DOHH2 (cell line): ENCODE results near the gene SSC5D.

Source experiments
- EZH2phosphoT487 ChIP-seq: fragments of 200-600 bp; sonication (generic); IDR thresholded peaks from 2 replicates; pipeline ENCODE4 v1.6.1; 2017; ENCODE audit warnings: borderline replicate concordance, mild to moderate bottlenecking, antibody characterized with exemption, low read length, moderate library complexity, mixed read lengths
- TF ChIP-seq, protein P1 (sequence below): fragments of 200-600 bp; sonication (generic); IDR thresholded peaks from one replicate; pipeline ENCODE4 v1.5.1; 2014; ENCODE audit warnings: antibody characterized with exemption, mild to moderate bottlenecking, low read depth, low read length; ENCODE audit not compliant: poor library complexity, severe bottlenecking

DNA sequence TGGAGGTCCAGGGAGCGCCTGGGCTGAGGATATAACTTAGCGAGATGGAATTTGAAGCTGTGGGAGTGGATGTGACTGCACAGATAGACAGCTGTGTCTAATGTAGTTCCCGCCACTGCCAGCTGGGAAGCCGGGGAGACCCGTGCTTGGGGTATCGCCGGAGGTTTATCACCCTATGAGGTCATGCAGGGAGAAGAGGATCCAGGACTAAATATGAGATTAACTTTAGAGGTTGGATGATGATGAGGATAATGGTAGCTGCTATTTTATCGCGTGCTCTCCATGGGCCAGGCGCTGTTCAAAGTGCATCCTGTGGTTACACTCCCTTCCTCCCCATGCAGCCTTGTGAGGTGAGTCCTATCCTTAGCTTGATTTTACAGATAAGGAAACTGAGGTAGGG, 19.9 kb downstream of the SSC5D start:
- TF ChIP-seq, protein P1, sequence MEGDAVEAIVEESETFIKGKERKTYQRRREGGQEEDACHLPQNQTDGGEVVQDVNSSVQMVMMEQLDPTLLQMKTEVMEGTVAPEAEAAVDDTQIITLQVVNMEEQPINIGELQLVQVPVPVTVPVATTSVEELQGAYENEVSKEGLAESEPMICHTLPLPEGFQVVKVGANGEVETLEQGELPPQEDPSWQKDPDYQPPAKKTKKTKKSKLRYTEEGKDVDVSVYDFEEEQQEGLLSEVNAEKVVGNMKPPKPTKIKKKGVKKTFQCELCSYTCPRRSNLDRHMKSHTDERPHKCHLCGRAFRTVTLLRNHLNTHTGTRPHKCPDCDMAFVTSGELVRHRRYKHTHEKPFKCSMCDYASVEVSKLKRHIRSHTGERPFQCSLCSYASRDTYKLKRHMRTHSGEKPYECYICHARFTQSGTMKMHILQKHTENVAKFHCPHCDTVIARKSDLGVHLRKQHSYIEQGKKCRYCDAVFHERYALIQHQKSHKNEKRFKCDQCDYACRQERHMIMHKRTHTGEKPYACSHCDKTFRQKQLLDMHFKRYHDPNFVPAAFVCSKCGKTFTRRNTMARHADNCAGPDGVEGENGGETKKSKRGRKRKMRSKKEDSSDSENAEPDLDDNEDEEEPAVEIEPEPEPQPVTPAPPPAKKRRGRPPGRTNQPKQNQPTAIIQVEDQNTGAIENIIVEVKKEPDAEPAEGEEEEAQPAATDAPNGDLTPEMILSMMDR: no peak
- no peak for TF ChIP-seq EZH2phosphoT487
